Mucosa of stomach (tissue), 1 donor: ENCODE data around the gene TREML2.
"Not testable (repeated sequence)": the region's sequence is repeated elsewhere in the genome, so short reads cannot be mapped to it uniquely, and the experiment has no call there.

Experiments used
- H3K27me3 ChIP-seq: one replicate; pipeline ENCODE4 v1.7.0; 2013; ENCODE audit warnings: mild to moderate bottlenecking, low read length; ENCODE audit not compliant: control insufficient read depth, insufficient read depth
- H3K36me3 ChIP-seq: one replicate; pipeline ENCODE4 v1.7.0; 2013; ENCODE audit warnings: low read length; ENCODE audit not compliant: control insufficient read depth, insufficient read depth
- H3K4me1 ChIP-seq: one replicate; pipeline ENCODE4 v1.7.0; 2013; ENCODE audit warnings: mild to moderate bottlenecking, low read length; ENCODE audit not compliant: control insufficient read depth, insufficient read depth
- H3K4me3 ChIP-seq: one replicate; pipeline ENCODE4 v1.7.0; 2013; ENCODE audit warnings: low read length
- H3K9ac ChIP-seq: one replicate; pipeline ENCODE4 v1.7.0; 2013; ENCODE audit warnings: mild to moderate bottlenecking, low read length, moderate library complexity
- H3K9me3 ChIP-seq: one replicate; pipeline ENCODE4 v1.7.0; 2013; ENCODE audit warnings: mild to moderate bottlenecking, low read length, moderate library complexity; ENCODE audit not compliant: control insufficient read depth
- donor health status: Pancreatic carcinoma.

The TREML2 gene

DNA sequence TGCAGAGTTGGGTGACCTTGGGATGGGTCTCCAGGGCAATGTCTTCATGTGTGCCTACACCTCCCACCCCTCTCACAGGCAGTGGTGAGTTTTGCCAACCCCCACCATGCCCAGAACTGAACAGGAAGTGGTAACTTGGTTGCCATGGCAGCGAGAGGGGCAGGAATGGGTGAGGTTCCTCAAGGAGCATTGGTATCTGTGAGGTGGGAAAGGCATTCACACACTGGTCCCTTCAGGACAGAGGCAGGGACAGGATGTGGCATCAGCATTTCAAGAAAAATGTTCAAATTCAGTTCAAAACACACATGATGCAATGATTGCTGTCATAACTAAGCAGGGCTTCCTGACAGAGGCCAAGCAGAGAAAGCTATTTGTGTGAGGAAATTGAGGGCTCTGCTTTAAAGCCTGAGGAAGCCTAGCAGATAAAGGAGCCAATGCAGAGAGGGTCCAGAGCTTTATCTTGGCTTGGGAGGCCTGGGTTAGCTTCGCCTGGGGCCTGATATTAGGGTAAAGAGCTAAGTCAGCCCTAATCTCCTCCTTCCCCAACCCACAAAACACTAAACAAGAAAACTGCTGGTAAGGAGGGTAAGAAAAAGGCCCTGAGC is 551 bp downstream of the TREML2 start:
- H3K27me3 ChIP-seq = no peaks in the 10 kb centered on the region
- H3K9ac ChIP-seq = no peak overlapping the region
- H3K4me3 ChIP-seq = no peak overlapping the region
- H3K9me3 ChIP-seq = no peaks in the 10 kb centered on the region
- H3K4me1 ChIP-seq = peaks cover 22% of the 10 kb centered on the region
- no peaks in the 10 kb centered on the region for H3K36me3 ChIP-seq

DNA sequence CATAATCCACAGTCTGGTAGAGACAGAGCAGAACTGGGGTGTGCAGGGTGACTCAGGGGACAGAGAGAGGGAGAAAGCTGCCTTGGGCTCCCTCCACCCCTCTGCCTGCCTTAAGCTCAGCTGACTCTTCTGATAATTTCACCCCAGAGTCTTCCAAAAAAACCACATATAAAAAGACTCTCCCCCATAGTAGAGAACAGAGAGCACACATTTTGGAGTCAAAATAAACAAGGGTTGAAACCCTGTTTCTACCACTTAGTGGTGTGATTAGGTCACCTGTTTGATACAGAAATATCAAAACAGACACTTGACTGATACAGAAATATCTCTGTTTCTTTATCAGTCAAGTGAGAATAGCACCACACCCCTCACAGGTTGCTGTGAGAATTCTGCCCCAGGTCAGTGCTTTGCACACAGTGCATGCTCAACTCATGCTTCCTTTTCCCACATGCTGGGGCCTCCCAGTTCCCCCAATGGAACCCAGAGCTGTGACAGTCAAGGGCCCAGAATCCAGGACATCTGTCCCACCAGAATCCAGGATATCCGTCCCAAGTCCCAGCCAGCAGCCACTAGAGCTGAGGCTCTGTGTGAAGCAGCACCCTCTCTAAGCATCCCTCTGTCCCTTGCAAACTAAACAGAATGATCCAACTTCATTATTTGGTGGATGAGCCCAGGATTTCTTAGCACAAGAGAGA is 1.2 kb downstream of the TREML2 start:
- H3K27me3 ChIP-seq = no peaks in the 10 kb centered on the region
- no peaks in the 10 kb centered on the region for H3K36me3 ChIP-seq
- no peak overlapping the region for H3K9ac ChIP-seq
- peaks cover 22% of the 10 kb centered on the region for H3K4me1 ChIP-seq
- no peak overlapping the region for H3K4me3 ChIP-seq
- no peaks in the 10 kb centered on the region for H3K9me3 ChIP-seq

DNA sequence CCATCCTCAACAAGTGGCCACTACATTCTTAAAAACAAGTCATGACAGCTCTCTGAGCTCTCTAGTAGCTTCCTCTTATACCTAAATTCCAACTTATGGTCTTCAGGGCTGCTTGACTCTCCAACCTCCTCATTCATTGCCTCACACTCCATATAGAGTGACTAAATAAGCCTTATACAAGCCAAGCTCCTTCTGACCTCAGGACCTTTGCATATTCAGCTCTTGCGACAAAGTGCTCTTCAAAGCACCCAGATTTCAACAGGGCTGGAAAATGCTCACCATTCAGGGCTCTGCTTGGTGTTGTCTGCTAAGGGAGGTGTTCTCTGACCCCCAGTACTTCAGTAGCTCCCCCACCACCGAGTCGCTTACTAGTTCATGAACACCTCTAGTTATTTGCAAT is 3.7 kb downstream of the TREML2 start:
- Histone ChIP-seq H3K9me3 (no peaks in the 10 kb centered on the region), H3K4me1 (peaks cover 22% of the 10 kb centered on the region), H3K27me3 (peaks cover 3% of the 10 kb centered on the region)

DNA sequence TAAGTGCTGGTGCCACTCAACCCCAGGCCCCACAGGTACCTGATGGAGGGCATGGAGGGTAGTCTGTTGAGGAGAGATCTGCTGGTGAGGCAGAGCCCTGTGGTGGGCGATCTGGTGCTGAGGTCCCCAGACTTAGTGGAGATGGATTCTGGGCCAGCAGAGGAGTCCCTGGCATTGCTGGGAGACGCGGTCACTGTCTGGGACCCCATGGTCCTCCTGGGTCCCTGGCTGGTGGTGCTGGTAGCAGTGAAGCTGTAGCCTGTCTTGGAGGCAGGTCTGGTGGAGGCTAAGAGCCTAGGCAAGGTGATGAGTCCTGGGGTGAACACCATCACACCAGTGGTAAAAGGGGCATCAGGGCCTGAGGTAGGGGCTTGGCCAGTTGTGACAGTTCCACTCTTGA is 6.6 kb downstream of the TREML2 start:
- peaks cover 2% of the 10 kb centered on the region for H3K4me1 ChIP-seq
- no peaks in the 10 kb centered on the region for H3K36me3 ChIP-seq
- H3K27me3 ChIP-seq = peaks cover 15% of the 10 kb centered on the region

More for the DNA sequence above, 3.7 kb downstream of the TREML2 start:
- no peaks in the 10 kb centered on the region for H3K36me3 ChIP-seq
- H3K4me3 ChIP-seq = no peak overlapping the region
- no peak overlapping the region for H3K9ac ChIP-seq

DNA sequence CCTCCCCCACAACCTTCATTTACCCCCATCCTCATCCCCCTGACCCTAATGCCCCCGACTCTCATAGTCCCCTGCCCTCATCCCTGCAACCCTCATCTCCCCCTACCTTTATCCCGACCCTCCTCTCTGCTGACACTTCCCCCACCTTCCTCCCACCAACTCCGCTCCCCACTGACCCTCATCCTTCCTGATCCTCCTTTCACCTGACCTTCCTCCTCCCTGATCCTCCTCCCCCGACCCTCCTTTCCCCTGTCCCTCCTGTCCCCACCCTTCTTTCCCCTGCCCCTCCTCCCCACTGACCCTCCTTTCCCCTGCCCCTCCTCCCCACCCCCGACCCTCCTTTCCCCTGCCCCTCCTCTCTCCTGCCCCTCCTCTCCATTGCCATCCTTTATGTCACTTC is 7.1 kb downstream of the TREML2 start:
- H3K27me3 ChIP-seq = peaks cover 15% of the 10 kb centered on the region
- no peak overlapping the region for H3K4me3 ChIP-seq
- H3K9ac ChIP-seq = no peak overlapping the region
- no peaks in the 10 kb centered on the region for H3K36me3 ChIP-seq
- H3K9me3 ChIP-seq = no peaks in the 10 kb centered on the region
- no peaks in the 10 kb centered on the region for H3K4me1 ChIP-seq

More for the DNA sequence above, 6.6 kb downstream of the TREML2 start:
- Histone ChIP-seq H3K4me3 (no peak overlapping the region), H3K9ac (no peak overlapping the region), H3K9me3 (no peaks in the 10 kb centered on the region)

DNA sequence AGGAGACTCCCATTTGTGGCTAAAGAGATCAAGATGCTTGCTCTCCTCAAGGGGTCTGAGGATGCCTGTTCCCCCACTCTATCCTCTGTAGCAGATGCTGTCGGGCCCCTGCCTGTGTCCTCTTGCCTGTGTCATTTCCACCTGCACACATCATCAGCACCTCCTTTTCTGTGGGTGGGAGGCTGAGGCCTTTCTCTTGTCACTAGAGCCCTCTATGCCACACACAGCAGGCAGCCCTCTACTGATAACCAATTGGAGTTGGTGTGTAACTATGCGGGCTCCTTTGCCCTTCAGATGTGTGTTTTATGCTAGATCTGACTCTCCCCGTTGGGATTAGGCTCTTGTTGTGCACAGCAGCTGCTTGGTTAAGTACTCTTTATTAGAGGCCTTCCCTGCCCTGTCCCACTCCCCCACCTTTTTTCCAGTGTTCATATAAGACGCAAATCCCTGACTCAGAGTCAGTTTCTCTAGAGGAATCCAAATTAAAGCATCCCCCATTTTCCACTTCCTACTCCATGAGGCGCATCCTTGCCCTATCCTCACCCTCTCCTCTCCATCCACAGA is 7.7 kb downstream of the TREML2 start:
- no peaks in the 10 kb centered on the region for H3K36me3 ChIP-seq
- no peak overlapping the region for H3K9ac ChIP-seq
- no peak overlapping the region for H3K4me3 ChIP-seq
- no peaks in the 10 kb centered on the region for H3K4me1 ChIP-seq
- no peaks in the 10 kb centered on the region for H3K9me3 ChIP-seq
- peaks cover 15% of the 10 kb centered on the region for H3K27me3 ChIP-seq

DNA sequence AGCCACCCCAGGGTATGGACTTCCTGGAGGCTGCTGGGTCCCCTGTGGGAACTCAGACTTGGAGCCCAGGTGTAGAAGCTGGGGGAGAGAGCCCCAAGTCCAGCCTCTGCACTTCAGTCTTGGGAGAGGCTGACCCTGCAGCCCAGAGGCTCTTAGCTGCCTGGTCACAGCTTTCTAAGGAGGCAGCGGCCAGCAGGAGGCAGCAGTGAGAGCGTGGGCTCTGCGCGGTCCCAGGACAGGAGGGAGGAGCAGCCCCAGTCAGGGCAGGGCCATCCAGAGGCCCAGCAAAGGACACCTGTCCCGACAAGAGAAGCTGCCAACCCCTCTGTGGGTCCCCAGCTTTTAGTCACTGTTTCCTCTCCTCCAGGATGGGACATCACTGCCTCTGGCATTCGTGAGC is 9.4 kb downstream of the TREML2 start:
- no peak overlapping the region for H3K4me3 ChIP-seq
- H3K27me3 ChIP-seq = peaks cover 15% of the 10 kb centered on the region
- no peaks in the 10 kb centered on the region for H3K4me1 ChIP-seq
- H3K9ac ChIP-seq = no peak overlapping the region
- H3K9me3 ChIP-seq = no peaks in the 10 kb centered on the region
- no peaks in the 10 kb centered on the region for H3K36me3 ChIP-seq

DNA sequence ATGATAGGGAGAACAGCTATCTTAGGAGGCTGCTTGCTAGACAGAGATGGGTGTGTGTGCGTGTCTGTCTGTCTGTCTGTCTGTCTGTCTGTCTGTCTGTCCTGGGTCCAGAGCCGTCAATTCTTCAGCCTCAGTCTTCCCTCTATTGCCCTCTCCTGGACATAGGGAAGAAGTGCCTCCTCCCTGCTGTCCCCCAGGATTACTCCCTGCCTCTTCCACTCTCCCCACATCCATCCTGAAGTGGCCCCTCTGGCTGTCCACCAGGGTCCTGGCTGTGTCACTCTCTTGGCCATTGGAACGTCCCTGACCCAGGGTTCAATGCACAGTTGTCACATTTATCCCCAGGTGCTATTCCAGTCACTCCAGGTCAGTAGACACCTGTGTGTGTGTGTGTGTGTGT is 10.2 kb downstream of the TREML2 start:
- no peaks in the 10 kb centered on the region for H3K9me3 ChIP-seq
- H3K9ac ChIP-seq = no peak overlapping the region
- no peak overlapping the region for H3K4me3 ChIP-seq
- peaks cover 15% of the 10 kb centered on the region for H3K27me3 ChIP-seq
- no peaks in the 10 kb centered on the region for H3K4me1 ChIP-seq
- no peaks in the 10 kb centered on the region for H3K36me3 ChIP-seq

DNA sequence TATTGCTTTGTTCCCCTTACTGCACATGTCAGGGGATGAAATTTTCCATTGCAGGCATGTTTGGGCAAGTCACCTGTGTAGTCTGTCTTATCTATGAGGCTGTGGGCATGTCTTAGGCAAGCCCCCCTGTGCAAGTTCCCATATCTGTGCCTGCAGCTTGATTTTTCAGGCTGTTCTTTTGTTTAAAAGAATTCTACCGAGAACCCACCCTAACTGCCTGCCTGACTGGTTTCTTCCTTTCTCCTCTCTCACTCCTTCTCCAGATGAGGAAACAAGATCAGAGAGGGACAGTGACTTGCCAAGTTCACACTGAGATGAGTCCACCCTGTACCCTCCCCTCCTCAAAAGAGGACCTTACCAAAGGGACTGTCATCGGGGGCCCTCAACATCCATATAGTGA is 11.0 kb downstream of the TREML2 start:
- H3K36me3 ChIP-seq = no peaks in the 10 kb centered on the region
- H3K9me3 ChIP-seq = no peaks in the 10 kb centered on the region
- peaks cover 15% of the 10 kb centered on the region for H3K27me3 ChIP-seq
- no peak overlapping the region for H3K9ac ChIP-seq
- H3K4me3 ChIP-seq = no peak overlapping the region
- no peaks in the 10 kb centered on the region for H3K4me1 ChIP-seq

DNA sequence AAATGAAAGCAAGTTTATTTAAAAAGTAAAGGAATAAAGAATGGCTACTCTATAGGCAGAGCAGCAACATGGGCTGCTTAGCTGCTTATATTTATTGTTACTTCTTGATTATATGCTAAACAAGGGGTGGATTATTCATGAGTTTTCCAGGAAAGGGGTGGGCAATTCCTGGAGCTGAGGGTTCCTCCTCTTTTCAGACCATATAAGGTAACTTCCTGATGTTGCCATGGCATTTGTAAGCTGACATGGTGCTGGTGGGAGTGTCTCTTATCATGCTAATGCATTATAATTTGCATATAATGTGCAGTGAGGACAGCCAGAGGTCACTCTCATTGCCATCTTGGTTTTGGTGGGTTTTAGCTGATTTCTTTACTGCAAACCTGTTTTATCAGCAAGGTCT is 11.9 kb downstream of the TREML2 start:
- H3K36me3 ChIP-seq, H3K9me3 ChIP-seq, H3K4me1 ChIP-seq, H3K4me3 ChIP-seq, H3K9ac ChIP-seq: not testable (repeated sequence)
- H3K27me3 ChIP-seq = peaks cover 15% of the 10 kb centered on the region

DNA sequence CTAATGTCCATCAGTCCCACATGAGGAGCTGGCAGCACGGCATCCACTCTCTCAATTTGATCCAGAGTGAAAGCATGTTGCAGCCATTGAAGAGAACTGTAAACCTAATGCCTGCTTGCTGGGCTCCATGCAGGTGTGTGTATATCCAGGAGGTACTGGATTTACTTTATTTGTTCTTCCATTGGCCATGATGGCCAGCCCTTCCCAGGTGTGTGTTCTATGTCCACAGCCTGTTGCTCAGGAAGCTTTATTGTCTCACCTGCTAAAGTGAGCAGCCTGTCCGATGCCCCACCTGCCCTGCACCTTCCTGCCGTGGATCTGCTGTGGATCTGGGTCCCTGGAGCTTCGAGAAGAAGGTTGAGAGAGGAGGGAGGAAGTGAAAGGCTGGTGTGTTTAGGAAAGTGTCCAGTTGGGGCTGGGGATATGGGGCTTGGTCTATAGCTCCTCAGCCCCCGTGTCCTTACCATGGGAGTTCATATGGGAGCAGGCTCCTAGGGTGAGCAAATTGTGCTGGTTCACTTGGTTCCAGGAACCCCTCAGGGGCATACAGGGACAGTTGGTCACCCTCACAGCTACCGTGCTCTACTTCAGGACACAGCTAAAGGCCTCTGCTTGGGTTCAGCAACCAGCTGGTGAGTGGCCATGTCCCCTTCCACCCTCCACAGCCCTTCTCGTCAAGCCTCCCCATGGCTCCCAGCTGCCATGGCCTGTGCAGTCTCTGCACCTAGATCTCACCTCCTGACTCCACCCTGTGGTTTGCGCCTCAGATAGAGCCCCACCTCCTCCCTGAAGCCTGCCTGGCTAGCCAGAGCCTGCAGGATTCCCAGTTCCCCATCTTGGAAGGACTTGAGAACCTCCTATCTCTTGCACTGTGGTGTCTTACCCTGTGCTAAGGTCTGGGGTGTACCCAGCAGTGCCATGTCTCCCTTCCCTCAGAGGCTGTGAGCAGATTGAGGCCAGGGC is 12.7 kb downstream of the TREML2 start:
- Histone ChIP-seq H3K27me3 (peaks cover 15% of the 10 kb centered on the region), H3K36me3 (no peaks in the 10 kb centered on the region), H3K9me3 (no peaks in the 10 kb centered on the region), H3K4me1 (no peaks in the 10 kb centered on the region), H3K9ac (no peak overlapping the region), H3K4me3 (no peak overlapping the region)
